Prostate gland (tissue), 2 donors: ENCODE measurements around the gene SETD3.

Experiments
- POLR2A ChIP-seq: fragments of 450-650 bp; IDR thresholded peaks from one replicate; pipeline ENCODE4 v1.6.1; 2016; ENCODE audit warnings: antibody characterized with exemption, mild to moderate bottlenecking
- POLR2AphosphoS5 ChIP-seq: sonication (generic); formaldehyde crosslinking; IDR thresholded peaks from one replicate; pipeline ENCODE4 v1.6.1; 2017; ENCODE audit warnings: antibody characterized with exemption
- TF ChIP-seq, protein P1 (sequence below), 4 experiments: fragments of 200-600 bp in 2 of 4; fragments of 450-650 bp in 2 of 4; sonication (generic) in 2 of 4; IDR thresholded peaks; 1 replicate in 3 of 4; 2 replicates in 1 of 4; pipeline ENCODE4 v1.5.1; 2016 to 2019; ENCODE audit warnings: antibody characterized with exemption in 4 of 4, mild to moderate bottlenecking in 2 of 4, moderate library complexity in 2 of 4

DNA sequence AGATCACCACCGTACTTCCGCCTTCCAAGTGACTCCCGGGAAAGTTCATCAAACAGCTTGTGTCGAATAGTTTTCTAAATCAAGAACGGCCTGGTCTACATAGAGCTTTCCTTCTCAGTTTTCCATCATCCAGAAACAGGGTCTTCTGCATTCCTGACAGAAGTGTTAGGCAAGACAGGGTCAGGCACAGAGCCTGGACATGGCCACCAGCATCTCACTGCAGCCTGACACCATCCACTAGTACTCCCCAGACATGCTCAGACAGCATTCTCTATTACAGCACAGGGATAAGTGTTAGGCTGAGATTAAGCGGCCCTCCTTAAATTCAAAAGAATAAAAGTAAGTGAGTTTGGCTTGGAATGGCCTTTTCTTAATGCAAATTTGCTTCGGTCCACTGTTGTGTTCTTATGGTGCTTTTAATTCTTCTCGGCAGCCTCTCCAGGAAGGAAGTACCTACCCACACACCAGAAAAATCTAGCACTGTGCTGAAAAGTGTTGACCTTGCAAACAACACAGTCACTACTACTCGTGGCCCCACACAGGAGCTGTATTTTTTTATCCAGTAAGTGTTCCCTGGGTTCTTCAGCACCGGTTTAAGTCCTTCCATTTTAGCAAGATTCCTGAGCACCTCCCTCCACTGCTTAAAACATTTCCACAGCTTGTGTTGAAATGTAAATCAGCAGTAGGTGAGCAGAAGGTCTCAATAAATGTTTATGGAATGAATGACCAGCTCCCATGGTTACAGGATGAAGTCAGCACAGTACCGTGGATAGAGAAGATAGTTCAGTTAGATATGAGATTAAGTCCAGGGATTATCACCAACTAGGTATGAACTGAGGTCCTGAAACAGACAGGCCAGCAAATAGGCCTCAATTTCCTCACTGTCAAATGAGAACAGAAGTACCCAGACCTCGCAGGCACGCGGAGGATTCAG lies 44.1 kb downstream of the SETD3 start:
- TF ChIP-seq, protein P1, sequence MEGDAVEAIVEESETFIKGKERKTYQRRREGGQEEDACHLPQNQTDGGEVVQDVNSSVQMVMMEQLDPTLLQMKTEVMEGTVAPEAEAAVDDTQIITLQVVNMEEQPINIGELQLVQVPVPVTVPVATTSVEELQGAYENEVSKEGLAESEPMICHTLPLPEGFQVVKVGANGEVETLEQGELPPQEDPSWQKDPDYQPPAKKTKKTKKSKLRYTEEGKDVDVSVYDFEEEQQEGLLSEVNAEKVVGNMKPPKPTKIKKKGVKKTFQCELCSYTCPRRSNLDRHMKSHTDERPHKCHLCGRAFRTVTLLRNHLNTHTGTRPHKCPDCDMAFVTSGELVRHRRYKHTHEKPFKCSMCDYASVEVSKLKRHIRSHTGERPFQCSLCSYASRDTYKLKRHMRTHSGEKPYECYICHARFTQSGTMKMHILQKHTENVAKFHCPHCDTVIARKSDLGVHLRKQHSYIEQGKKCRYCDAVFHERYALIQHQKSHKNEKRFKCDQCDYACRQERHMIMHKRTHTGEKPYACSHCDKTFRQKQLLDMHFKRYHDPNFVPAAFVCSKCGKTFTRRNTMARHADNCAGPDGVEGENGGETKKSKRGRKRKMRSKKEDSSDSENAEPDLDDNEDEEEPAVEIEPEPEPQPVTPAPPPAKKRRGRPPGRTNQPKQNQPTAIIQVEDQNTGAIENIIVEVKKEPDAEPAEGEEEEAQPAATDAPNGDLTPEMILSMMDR (IDR thresholded peaks at IDR 0.05): no peak
- TF ChIP-seq POLR2A (no peak), POLR2AphosphoS5 (no peak)
